AML-193 (cell line): ENCODE results near the gene DTNA.
"Not testable (repeated sequence)": the region's sequence is repeated elsewhere in the genome, so short reads cannot be mapped to it uniquely, and the experiment has no call there.

Experiments used
- DNase-seq, 2 experiments: peaks; one replicate each; lab custom pipeline; 2025; lab: John Stamatoyannopoulos, UW

Gene DTNA

GRCh38 chr18:34709750-34710441 is at the start of gene DTNA:
DTNA (plus strand) TSS chr18:34710298; CDS start chr18:34755977, 45,679 bp downstream.
- peak; percentile 6 to 15 for DNase-seq

GRCh38 chr18:34660572-34660971 is 49.5 kb upstream of the DTNA start:
- DNase-seq: no peak

- DNase-seq: peak; percentile 25 to 51
Measured at GRCh38 chr18:34661464-34662087, 48.5 kb upstream of the DTNA start.

GRCh38 chr18:34676816-34677574 is 33.1 kb upstream of the DTNA start:
- DNase-seq: no peak

- not testable (repeated sequence) for DNase-seq
Measured at GRCh38 chr18:34689750-34690149, 20.3 kb upstream of the DTNA start.

- no peak for DNase-seq
Measured at GRCh38 chr18:34691614-34692013, 18.5 kb upstream of the DTNA start.

- no peak for DNase-seq
Measured at GRCh38 chr18:34694591-34695165, 15.4 kb upstream of the DTNA start.

- DNase-seq: no peak
Measured at GRCh38 chr18:34695310-34695709, 14.8 kb upstream of the DTNA start.

- no peak for DNase-seq
Measured at GRCh38 chr18:34696671-34697070, 13.4 kb upstream of the DTNA start.

GRCh38 chr18:34697233-34697632 is 12.9 kb upstream of the DTNA start:
- DNase-seq: no peak

- no peak for DNase-seq
Measured at GRCh38 chr18:34697891-34698290, 12.2 kb upstream of the DTNA start.

GRCh38 chr18:34701911-34702310 is 8.2 kb upstream of the DTNA start:
- DNase-seq: no peak

- DNase-seq: no peak
Measured at GRCh38 chr18:34702814-34703213, 7.3 kb upstream of the DTNA start.

GRCh38 chr18:34704074-34704473 is 6.0 kb upstream of the DTNA start:
- no peak for DNase-seq

- DNase-seq: no peak
Measured at GRCh38 chr18:34704823-34705222, 5.3 kb upstream of the DTNA start.

GRCh38 chr18:34707670-34708069 is 2.4 kb upstream of the DTNA start:
- DNase-seq: no peak

GRCh38 chr18:34709104-34709503 is 994 bp upstream of the DTNA start:
- DNase-seq: peak; percentile 30 to 57

- DNase-seq: no peak
Measured at GRCh38 chr18:34710458-34710914, 388 bp downstream of the DTNA start.

- DNase-seq: no peak
Measured at GRCh38 chr18:34710934-34711333, 836 bp downstream of the DTNA start.

GRCh38 chr18:34716111-34716510 is 6.0 kb downstream of the DTNA start:
- DNase-seq: not testable (repeated sequence)

GRCh38 chr18:34718610-34719009 is 8.5 kb downstream of the DTNA start:
- no peak for DNase-seq

- no peak for DNase-seq
Measured at GRCh38 chr18:34720220-34720619, 10.1 kb downstream of the DTNA start.

- DNase-seq: no peak
Measured at GRCh38 chr18:34723143-34723542, 13.0 kb downstream of the DTNA start.
